ENCODE measurements around the gene VSX2.

Gene VSX2

DNA sequence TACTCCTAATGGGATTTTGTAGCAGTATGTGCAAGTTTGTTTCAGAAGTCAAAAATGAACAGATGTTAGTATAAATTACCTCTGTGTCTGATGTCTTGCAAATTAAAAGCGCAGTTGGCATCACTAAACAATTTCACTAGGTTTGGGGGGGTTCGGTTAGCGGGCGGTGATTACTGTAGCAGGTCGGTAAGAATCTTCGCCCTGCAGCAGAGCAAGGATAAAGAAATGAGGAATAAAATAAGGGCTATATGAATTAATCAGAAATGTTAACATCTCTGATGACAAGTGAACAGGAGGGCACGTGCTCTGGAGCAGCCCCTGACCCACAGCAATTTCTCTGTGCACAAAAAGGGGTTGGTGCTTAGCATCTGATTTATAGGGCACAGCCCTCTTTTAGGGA, 43.6 kb upstream of the VSX2 start:
- H3K9me3 ChIP-seq (ENCODE audit: control insufficient read depth, insufficient read depth, low read length) = no peaks in the 10 kb centered on the region
- no peaks in the 10 kb centered on the region for H3K36me3 ChIP-seq (ENCODE audit: control insufficient read depth, low read length)
- H3K4me2 ChIP-seq (ENCODE audit: low read length) = no peak overlapping the region
- TF ChIP-seq EZH2phosphoT487 (IDR thresholded peaks at IDR 0.05; ENCODE audit: borderline replicate concordance, low read length) = no peak
- TF ChIP-seq, protein P1, sequence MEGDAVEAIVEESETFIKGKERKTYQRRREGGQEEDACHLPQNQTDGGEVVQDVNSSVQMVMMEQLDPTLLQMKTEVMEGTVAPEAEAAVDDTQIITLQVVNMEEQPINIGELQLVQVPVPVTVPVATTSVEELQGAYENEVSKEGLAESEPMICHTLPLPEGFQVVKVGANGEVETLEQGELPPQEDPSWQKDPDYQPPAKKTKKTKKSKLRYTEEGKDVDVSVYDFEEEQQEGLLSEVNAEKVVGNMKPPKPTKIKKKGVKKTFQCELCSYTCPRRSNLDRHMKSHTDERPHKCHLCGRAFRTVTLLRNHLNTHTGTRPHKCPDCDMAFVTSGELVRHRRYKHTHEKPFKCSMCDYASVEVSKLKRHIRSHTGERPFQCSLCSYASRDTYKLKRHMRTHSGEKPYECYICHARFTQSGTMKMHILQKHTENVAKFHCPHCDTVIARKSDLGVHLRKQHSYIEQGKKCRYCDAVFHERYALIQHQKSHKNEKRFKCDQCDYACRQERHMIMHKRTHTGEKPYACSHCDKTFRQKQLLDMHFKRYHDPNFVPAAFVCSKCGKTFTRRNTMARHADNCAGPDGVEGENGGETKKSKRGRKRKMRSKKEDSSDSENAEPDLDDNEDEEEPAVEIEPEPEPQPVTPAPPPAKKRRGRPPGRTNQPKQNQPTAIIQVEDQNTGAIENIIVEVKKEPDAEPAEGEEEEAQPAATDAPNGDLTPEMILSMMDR (IDR thresholded peaks at IDR 0.05; ENCODE audit: low read depth, low read length, poor library complexity, severe bottlenecking) = no peak
- no peak overlapping the region for H3K4me3 ChIP-seq (ENCODE audit: low read length)
- no peaks in the 10 kb centered on the region for H4K20me1 ChIP-seq (ENCODE audit: control insufficient read depth, insufficient read depth, low read depth, low read length)
- no peaks in the 10 kb centered on the region for H3K79me2 ChIP-seq (ENCODE audit: control insufficient read depth, low read length)
- no peaks in the 10 kb centered on the region for H3F3A ChIP-seq (ENCODE audit: control insufficient read depth, insufficient read depth)
- H3K27ac ChIP-seq (ENCODE audit: low read depth, low read length) = no peak overlapping the region
- no peaks in the 10 kb centered on the region for H3K27me3 ChIP-seq (ENCODE audit: control insufficient read depth, low read length)
- no peaks in the 10 kb centered on the region for H3K9me2 ChIP-seq (replicated peaks; ENCODE audit: control insufficient read depth, low read length)
- no peaks in the 10 kb centered on the region for H3K4me1 ChIP-seq (ENCODE audit: control insufficient read depth, low read length)

DNA sequence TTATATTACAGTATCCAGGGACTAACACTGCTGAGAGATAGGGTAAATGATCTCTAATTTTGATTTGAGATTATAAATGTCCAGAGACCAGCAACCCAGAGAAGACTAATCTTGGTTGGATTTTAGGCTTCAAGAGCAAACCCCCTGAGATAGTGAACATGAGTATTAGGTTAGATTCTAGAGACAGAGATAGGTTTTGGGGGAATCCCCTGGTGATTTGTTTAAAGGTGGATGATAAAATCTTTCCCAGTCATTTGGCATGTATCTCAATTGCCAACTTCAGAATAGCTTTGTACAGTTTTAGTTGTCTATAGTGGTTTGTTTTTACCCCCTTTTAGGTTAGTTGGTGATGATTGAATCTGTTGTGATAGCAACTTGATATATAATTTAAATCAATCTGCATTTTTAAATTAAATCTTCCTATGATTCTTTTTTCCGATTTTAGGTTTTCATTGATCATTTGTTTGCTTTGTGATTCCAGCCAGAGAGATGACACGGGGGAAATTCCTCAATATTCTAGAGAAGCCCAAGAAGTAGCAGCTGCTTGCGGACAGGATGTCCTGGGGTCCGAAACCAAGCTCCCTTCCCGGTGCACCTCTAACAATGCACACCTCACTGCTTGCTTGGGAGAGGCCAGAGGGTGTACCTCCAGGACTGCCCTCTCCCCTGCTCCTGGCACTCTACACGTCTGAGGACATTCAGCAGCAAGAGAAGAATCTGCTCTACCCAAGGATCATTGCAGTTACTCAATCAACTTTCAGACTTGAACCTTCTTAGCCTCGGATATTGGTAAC, 40.6 kb upstream of the VSX2 start:
- Histone ChIP-seq H3K27me3 (ENCODE audit: control insufficient read depth, low read length) (no peaks in the 10 kb centered on the region), H3F3A (ENCODE audit: control insufficient read depth, insufficient read depth) (no peaks in the 10 kb centered on the region), H3K36me3 (ENCODE audit: control insufficient read depth, low read length) (no peaks in the 10 kb centered on the region), H3K4me3 (ENCODE audit: low read length) (no peak overlapping the region), H3K9me2 (replicated peaks; ENCODE audit: control insufficient read depth, low read length) (no peaks in the 10 kb centered on the region), H3K9me3 (ENCODE audit: control insufficient read depth, insufficient read depth, low read length) (no peaks in the 10 kb centered on the region), H3K4me2 (ENCODE audit: low read length) (no peak overlapping the region), H3K79me2 (ENCODE audit: control insufficient read depth, low read length) (no peaks in the 10 kb centered on the region), H3K4me1 (ENCODE audit: control insufficient read depth, low read length) (no peaks in the 10 kb centered on the region), H3K27ac (ENCODE audit: low read depth, low read length) (no peak overlapping the region), H4K20me1 (ENCODE audit: control insufficient read depth, insufficient read depth, low read depth, low read length) (no peaks in the 10 kb centered on the region)
- TF ChIP-seq EZH2phosphoT487 (IDR thresholded peaks at IDR 0.05; ENCODE audit: borderline replicate concordance, low read length) = no peak
- TF ChIP-seq, protein P1 (IDR thresholded peaks at IDR 0.05; ENCODE audit: low read depth, low read length, poor library complexity, severe bottlenecking) = no peak

DNA sequence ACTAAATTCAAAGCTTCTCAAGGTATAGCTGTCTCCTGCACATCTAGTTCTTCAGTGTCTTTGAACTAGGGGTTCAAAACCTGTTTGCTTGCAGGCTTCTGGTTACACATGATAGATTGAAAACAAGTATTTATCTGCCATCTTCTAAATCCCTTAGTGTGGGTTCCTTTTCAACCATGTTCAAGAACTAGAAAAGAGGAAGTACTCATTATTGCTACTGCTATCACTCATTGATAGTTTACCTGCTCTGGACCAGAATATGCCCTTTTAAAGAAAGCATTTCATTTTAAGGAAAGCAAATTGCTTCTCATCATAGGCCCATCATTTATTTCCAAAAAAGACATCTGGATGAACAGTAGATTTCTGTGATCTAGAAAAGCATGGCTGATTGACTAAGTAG, 37.1 kb upstream of the VSX2 start:
- no peaks in the 10 kb centered on the region for H3F3A ChIP-seq (ENCODE audit: control insufficient read depth, insufficient read depth)
- no peaks in the 10 kb centered on the region for H3K79me2 ChIP-seq (ENCODE audit: control insufficient read depth, low read length)
- no peaks in the 10 kb centered on the region for H3K9me2 ChIP-seq (replicated peaks; ENCODE audit: control insufficient read depth, low read length)
- H3K36me3 ChIP-seq (ENCODE audit: control insufficient read depth, low read length) = no peaks in the 10 kb centered on the region
- H3K27me3 ChIP-seq (ENCODE audit: control insufficient read depth, low read length) = no peaks in the 10 kb centered on the region
- H3K4me2 ChIP-seq (ENCODE audit: low read length) = no peak overlapping the region
- H3K9me3 ChIP-seq (ENCODE audit: control insufficient read depth, insufficient read depth, low read length) = no peaks in the 10 kb centered on the region
- no peak overlapping the region for H3K4me3 ChIP-seq (ENCODE audit: low read length)
- H3K27ac ChIP-seq (ENCODE audit: low read depth, low read length) = no peak overlapping the region
- H3K4me1 ChIP-seq (ENCODE audit: control insufficient read depth, low read length) = no peaks in the 10 kb centered on the region
- no peaks in the 10 kb centered on the region for H4K20me1 ChIP-seq (ENCODE audit: control insufficient read depth, insufficient read depth, low read depth, low read length)
- TF ChIP-seq, protein P1 (IDR thresholded peaks at IDR 0.05; ENCODE audit: low read depth, low read length, poor library complexity, severe bottlenecking) = no peak
- no peak for TF ChIP-seq EZH2phosphoT487 (IDR thresholded peaks at IDR 0.05; ENCODE audit: borderline replicate concordance, low read length)
